Right atrium auricular region (tissue), 2 donors: Measurements from ENCODE around the gene DCDC2. TPM values are rescaled to one million over a fixed set of nuclear protein-coding genes. Genes with fewer than 3 reads are reported as not detected.
"Not testable (repeated sequence)": the region's sequence is repeated elsewhere in the genome, so short reads cannot be mapped to it uniquely, and the experiment has no call there.

Experiments used
- DNase-seq: peaks from one replicate; pipeline ENCODE4 v3.0.0-alpha.2; 2019; ENCODE audit warnings: low spot score
- H3K27ac ChIP-seq, 2 donors: fragments of 200-600 bp; sonication (generic); 1 replicate in 1 of 2; 2 replicates in 1 of 2; pipeline ENCODE4 v1.5.1; 2016 to 2019
- H3K27me3 ChIP-seq, 2 donors: fragments of 200-600 bp; sonication (generic); one replicate each; pipeline versions ENCODE4 v1.5.1 to v1.6.0; 2017 to 2019
- H3K36me3 ChIP-seq: fragments of 200-600 bp; sonication (generic); one replicate; pipeline ENCODE4 v1.5.1; 2016
- H3K4me1 ChIP-seq, 2 donors: fragments of 200-600 bp; sonication (generic); one replicate each; pipeline versions ENCODE4 v1.5.1 to v1.6.0; 2017 to 2019
- H3K4me3 ChIP-seq, 2 donors: fragments of 200-600 bp; sonication (generic); 1 replicate in 1 of 2; 2 replicates in 1 of 2; pipeline ENCODE4 v1.5.1; 2017 to 2019; ENCODE audit warnings: mild to moderate bottlenecking in 1 of 2, moderate library complexity in 1 of 2
- H3K9me3 ChIP-seq, 2 donors: fragments of 200-600 bp; sonication (generic); one replicate each; pipeline ENCODE4 v1.5.1; 2019
- total RNA-seq, 2 donors: library from RNA; depleted of rRNA; stranded (reverse); fragments of >200 nt; gene quantifications; one replicate each; pipeline ENCODE4 v1.1.0, GENCODE V29; 2016
- TF ChIP-seq, protein P1 (sequence below), 2 donors: fragments of 200-600 bp; sonication (generic); IDR thresholded peaks; one replicate each; pipeline ENCODE4 v1.5.1; 2019; ENCODE audit warnings: antibody characterized with exemption in 2 of 2

DCDC2 gene
- total RNA-seq, 2 donors from 2014 or later: not detected

DNA sequence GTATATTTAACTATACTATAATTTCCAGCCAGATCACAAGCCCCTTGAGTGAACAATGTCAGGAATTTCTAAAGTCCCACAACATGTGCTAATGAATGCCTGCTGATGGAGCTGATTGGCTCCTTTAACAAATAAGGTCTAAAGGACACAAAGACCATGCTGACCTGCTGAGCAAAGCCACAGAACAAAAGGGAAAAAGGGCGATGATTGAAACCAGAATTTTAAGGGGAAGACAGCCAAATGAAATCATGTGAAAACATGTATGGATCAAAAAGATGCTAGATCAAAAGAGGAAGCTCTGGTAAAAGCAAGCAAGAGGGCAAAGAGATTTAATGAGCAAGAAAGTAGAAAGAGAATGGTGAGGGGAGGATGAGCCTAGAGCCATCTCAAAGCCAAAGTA is 105.6 kb downstream of the DCDC2 start:
- no peak overlapping the region for H3K4me3 ChIP-seq
- TF ChIP-seq, protein P1, sequence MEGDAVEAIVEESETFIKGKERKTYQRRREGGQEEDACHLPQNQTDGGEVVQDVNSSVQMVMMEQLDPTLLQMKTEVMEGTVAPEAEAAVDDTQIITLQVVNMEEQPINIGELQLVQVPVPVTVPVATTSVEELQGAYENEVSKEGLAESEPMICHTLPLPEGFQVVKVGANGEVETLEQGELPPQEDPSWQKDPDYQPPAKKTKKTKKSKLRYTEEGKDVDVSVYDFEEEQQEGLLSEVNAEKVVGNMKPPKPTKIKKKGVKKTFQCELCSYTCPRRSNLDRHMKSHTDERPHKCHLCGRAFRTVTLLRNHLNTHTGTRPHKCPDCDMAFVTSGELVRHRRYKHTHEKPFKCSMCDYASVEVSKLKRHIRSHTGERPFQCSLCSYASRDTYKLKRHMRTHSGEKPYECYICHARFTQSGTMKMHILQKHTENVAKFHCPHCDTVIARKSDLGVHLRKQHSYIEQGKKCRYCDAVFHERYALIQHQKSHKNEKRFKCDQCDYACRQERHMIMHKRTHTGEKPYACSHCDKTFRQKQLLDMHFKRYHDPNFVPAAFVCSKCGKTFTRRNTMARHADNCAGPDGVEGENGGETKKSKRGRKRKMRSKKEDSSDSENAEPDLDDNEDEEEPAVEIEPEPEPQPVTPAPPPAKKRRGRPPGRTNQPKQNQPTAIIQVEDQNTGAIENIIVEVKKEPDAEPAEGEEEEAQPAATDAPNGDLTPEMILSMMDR (IDR thresholded peaks at IDR 0.05): no peak

DNA sequence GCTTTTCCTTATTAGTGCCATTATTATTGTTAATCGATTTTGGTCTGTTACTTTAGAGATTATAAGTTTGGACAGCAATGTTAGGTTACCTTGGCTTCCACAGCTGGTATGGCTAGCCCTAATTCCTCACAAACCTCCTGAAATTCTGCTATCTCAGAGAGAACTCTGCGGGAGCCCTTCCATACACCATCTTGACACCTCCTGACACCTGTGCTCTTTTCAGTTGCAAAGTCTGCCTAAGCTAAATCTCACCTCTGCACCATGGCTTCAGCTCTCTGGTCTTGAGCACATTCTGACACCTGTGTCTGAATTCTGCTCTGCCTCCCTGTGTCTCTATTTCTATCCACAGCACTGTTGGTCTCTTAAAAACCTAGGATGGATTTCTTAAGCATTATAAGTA is 106.5 kb downstream of the DCDC2 start:
- no peaks in the 10 kb centered on the region for H3K36me3 ChIP-seq
- H3K27me3 ChIP-seq: no peaks in the 10 kb centered on the region
- peaks cover 0 to 19% of the 10 kb centered on the region in 2 donors for H3K9me3 ChIP-seq

More for the DNA sequence above, 105.6 kb downstream of the DCDC2 start:
- no peaks in the 10 kb centered on the region for H3K4me1 ChIP-seq
- no peak for DNase-seq
- H3K36me3 ChIP-seq: no peaks in the 10 kb centered on the region
- H3K27me3 ChIP-seq: no peaks in the 10 kb centered on the region
- no peak overlapping the region for H3K27ac ChIP-seq
- peaks cover 0 to 19% of the 10 kb centered on the region in 2 donors for H3K9me3 ChIP-seq

DNA sequence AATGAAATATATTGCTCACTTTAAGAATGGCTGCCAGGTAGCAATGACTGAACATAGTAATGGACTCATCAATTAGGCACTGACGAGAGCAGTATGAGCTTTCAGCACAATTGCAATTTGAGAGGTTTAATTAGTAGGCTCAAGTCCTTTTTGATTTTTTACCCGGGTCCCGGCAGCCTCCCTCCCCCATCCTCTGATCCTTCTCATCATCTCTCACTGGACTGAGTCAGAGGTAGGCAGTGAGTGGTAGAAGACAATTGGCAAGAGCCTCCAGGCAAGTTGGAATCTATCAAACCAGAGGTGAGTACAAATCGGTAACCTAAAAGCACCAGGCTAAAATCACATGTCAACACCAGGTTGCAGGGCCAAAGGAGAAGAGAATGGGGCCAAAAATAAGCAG is 107.9 kb downstream of the DCDC2 start:
- no peak for DNase-seq
- Histone ChIP-seq H3K27ac (no peak overlapping the region), H3K27me3 (no peaks in the 10 kb centered on the region), H3K4me1 (no peaks in the 10 kb centered on the region), H3K36me3 (no peaks in the 10 kb centered on the region), H3K4me3 (no peak overlapping the region), H3K9me3 (peaks cover 0 to 18% of the 10 kb centered on the region in 2 donors)
- TF ChIP-seq, protein P1 (IDR thresholded peaks at IDR 0.05): no peak

More for the DNA sequence above, 106.5 kb downstream of the DCDC2 start:
- no peak for DNase-seq
- Histone ChIP-seq H3K27ac (no peak overlapping the region), H3K4me1 (no peaks in the 10 kb centered on the region), H3K4me3 (no peak overlapping the region)
- TF ChIP-seq, protein P1 (IDR thresholded peaks at IDR 0.05): no peak

DNA sequence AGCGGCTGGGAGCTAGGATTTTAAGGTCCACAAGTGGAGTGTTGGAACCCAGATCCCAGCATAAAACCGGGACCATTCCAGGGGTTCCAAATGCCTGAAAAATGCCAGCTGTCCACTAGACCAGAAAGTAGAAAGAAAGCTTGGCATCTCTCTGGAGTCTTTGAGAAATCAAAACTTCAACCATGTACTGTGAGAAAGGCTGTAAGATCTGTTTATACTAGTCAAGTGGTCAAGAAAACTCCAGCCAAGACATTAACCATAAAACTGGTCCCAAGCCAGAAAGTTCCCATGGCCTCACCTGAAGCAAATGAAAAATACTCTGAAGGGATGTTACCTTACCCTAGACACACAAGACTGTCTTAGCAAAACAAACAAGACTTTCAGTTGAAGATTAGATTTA is 112.6 kb downstream of the DCDC2 start:
- DNase-seq: no peak
- TF ChIP-seq, protein P1 (IDR thresholded peaks at IDR 0.05): no peak
- Histone ChIP-seq H3K36me3 (no peaks in the 10 kb centered on the region), H3K27ac (no peak overlapping the region), H3K4me1 (no peaks in the 10 kb centered on the region), H3K4me3 (no peak overlapping the region), H3K27me3 (no peaks in the 10 kb centered on the region), H3K9me3 (no peaks in the 10 kb centered on the region)

DNA sequence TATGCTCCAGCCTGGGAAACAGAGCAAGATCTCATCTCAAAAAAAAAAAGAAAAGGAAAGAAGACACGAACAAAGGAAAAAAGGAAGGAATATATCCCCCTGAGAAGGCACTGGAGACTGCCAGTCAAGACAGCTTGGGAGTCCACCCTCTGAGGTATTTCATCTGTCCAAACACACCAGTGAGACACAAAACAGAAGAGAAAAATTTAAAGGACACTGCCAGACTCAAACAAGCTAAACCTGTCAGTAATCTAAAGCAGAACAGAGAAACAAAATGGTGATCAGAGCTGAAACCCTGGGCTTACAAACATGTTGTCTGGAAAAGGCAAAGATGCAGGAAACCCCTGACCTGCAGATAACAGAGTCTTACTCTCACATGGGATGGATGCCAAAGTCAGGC is 114.9 kb downstream of the DCDC2 start:
- Histone ChIP-seq H3K4me1 (no peaks in the 10 kb centered on the region), H3K4me3 (no peak overlapping the region), H3K9me3 (no peaks in the 10 kb centered on the region), H3K27ac (no peak overlapping the region), H3K27me3 (no peaks in the 10 kb centered on the region), H3K36me3 (no peaks in the 10 kb centered on the region)
- no peak for DNase-seq
- TF ChIP-seq, protein P1 (IDR thresholded peaks at IDR 0.05): no peak

DNA sequence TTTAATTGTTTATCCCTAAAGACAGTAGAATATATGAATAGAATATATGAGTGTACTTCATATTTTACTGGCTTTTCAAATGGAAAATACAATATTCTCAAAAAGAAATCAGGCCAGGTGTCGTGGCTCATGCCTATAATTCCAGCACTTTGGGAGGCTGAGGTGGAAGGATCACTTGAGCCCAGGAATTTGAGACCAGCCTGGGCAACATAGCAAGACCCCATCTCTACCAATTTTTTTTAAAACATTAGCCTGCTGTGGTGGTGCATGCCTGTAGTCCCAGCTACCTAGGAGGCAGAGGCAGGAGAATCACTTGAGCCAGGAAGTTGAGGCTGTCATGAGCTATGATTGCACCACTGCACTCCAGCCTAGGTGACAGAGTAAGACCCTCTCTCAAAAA is 116.1 kb downstream of the DCDC2 start:
- H3K27me3 ChIP-seq, H3K4me3 ChIP-seq, H3K36me3 ChIP-seq, H3K27ac ChIP-seq, DNase-seq, H3K4me1 ChIP-seq, H3K9me3 ChIP-seq: not testable (repeated sequence)
